HuH-7.5 (cell line): ENCODE data around the gene RPS2.
A peak's percentile ranks its signal among the peaks of the same experiment; 100 is the strongest.
"Not testable (repeated sequence)": the region's sequence is repeated elsewhere in the genome, so short reads cannot be mapped to it uniquely, and the experiment has no call there.

Experiments
- DNase-seq: peaks from one replicate; pipeline ENCODE4 v3.0.0; 2011; ENCODE audit warnings: low spot score

RPS2 gene

DNA sequence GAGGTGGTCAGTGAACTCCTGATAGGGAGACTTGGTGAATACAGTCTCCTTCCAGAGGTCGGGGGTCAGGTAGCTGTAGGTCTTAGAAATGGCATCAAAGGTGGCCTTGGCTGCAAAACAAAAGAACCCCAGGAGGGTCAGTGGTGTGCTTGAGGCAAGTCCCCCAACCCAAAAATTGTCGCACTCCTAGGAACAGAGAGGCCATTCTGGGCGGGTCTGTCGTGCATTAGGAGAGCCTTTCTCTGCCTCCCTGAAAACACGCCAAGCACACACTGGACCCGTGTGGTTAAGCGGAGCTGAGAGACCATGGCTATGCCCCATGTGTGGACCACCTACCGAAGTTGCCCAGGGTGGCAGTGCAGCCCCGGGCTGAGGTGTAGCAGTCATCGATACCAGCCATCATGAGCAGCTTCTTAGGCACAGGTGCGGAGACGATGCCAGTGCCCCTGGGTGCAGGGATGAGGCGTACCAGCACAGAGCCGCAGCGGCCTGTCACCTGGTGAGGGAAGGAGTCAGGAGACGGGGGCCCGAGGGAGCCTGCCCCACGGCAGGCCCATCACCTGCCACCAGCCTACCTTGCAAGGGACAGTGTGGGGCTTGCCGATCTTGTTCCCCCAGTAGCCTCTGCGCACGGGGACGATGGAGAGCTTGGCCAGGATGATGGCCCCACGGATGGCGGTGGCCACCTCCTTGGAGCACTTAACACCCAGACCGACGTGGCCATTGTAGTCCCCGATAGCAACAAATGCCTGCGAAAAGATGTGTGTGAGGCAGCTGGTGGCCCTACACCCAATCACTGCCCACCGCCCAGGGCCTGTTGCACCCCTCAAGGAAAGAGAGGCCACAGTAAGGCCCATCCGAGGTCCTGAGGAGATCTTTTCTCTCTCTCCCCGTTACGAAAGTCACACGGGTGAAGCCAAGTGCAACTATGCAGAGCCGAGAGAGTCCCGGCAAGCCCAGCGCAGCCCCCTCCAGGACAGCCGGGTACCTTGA is 2.2 kb downstream of the RPS2 start:
- not testable (repeated sequence) for DNase-seq

DNA sequence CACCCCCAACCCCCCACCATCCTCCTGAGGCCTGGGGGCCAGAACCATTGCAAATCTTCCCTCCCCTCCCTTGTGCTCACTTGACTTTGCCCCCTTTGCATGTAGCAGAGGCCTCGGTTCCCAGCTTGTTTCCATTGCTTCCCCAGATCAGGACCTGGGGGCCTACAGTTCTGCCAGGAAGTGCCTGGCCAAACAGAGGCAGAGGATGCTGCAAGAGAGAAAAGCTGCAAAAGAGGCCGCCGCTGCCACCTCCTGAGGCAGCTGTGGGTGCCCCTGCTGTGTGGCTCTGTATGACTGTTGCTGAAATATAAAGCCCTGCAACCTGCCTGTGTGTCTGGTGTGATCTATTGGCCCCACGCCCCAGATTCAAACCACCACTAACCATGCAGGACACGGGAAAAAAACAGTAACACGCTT is 3.0 kb downstream of the RPS2 start:
- DNase-seq, result no peak

DNA sequence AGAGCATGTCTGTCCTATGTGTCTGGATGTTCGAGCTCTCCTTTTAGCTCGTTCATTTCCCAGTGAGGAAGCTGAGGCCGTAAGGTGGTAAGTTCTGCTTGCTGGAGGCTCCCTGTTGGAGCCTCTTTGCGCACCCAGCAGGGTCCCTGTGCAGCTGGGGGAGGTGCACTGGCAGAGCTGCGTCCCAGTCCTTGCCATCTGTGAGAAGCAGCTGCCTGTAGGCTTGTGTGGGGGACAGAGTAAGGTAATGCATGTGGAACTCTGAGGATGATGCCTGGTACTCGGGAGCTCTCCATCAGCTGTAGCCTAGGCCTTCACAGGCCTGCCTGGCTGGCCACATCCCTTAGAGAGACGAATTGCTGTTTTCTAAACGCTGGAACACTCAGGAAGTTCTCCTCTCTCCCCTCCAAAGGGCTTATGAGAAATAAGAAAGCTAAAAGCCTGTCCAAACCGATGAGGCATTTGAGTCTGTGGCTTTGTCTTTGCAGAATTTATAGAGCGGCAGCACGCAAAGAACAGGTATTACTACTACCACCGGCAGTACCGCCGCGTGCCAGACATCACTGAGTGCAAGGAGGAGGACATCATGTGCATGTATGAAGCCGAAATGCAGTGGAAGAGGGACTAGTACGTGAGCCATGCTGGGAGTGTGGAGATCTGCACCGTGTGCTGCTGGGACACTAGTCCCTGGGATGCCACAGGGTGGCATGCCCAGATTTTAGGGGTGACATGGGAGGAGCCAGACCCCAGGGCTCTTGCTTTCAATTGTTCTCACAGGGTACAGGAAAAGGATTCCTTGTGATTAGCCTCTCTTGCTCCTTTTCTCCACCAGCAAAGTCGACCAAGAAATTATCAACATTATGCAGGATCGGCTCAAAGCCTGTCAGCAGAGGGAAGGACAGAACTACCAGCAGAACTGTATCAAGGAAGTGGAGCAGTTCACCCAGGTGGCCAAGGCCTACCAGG is 3.7 kb downstream of the RPS2 start:
- no peak for DNase-seq

DNA sequence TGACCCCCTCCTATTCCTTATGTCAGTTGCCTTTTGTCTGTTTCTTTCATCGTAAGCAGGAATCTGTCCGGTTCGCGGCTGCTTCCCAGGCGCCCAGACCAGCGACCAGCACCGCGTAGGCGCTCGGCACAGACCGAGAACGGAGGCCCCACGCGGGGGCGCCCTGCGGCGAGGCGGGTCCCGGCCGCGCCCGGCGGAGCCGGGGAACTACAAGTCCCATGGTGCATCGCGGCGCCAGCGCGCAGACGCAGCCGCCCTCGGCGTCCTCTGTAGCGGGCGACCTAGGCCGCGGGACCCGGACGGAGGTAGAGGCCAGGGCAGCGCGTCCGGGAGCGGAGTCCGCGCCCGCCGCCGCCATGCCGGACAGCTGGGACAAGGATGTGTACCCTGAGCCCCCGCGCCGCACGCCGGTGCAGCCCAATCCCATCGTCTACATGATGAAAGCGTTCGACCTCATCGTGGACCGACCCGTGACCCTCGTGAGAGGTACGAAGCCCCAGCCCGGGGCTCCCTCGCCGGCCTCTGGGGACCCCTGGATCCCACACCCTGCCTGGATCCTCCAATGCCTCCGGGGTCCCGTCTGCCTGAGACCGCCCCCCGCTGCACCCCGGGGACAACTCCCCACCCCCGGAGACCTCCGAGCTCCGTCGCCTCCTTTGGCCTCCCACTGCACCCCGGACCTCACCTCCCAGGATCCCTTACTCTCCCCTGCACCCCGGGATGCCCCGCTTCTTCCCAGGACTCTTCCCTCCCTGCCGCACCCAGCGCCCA is 5.2 kb downstream of the RPS2 start, which contains the start of gene NDUFB10:
Gene NDUFB10, plus strand, starts transcription at position 270 of the 771 bp plus-strand sequence. Its CDS starts 87 bp downstream, at position 357.
- peak; percentile 81 for DNase-seq

DNA sequence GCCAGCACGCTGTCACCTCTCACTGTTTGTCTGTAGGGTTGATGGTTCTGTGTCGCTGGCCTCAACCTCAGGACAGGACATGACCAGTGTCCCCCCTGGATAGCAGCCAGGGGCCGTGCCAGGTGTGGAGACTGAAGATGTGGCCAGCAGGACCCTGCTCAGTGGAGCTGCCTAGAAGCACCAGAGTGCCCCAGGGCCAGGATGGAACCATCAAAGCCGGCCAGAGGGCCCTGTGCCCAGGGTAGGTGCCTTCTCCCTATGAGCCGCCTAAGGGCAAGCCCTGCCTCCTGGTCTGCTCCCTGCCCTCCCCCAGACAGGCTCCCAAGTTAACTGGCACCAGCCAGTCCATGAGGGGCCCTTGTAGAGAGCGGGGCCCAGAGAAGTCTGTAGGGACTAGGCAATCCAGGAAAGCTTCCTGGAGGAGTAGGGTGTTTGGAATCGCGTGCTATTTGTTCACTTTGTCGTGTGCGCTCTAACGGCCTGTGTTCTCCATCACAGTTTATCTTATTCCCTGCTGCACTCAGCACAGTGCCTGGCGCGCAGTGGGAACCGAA is 5.8 kb downstream of the RPS2 start:
- no peak for DNase-seq

DNA sequence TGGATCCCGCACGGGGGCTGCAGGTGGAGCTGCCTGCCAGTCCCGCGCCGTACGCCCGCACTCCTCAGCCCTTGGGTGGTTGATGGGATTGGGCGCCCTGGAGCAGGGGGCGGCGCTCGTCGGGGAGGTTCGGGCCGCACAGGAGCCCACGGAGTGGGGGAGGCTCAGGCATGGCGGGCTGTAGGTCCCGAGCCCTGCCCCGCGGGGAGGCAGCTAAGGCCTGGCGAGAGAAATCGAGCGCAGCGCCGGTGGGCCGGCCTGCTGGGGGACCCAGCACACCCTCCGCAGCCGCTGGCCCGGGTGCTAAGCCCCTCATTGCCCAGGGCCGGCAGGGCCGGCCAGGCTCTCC is 6.5 kb downstream of the RPS2 start:
- not testable (repeated sequence) for DNase-seq

DNA sequence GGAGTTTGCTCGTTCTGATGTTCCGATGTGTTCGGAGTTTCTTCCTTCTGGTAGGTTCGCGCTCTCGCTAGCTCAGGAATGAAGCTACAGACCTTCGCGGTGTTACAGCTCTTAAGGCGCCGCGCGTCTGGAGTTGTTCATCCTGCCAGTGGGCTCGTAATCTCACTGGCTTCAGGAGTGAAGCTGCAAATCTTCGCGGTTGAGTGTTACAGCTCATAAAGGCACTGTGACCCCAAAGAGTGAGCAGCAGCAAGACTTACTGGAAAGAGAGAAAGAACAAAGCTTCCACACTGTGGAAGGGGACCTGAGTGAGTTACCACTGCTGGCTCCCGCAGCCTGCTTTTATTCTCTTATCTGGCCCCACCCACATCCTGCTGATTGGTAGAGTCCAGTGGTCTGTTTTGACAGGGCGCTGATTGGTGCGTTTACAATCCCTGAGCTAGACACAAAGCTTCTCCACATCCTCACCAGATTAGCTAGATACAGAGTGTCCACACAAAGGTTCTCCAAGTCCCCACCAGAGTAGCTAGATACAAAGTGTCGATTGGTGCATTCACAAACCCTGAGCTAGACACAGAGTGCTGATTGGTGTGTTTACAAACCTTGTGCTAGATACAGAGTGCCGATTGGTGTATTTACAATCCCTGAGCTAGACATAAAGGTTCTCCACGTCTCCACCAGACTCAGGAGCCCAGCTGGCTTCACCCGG is 7.0 kb downstream of the RPS2 start:
- DNase-seq, result not testable (repeated sequence)

DNA sequence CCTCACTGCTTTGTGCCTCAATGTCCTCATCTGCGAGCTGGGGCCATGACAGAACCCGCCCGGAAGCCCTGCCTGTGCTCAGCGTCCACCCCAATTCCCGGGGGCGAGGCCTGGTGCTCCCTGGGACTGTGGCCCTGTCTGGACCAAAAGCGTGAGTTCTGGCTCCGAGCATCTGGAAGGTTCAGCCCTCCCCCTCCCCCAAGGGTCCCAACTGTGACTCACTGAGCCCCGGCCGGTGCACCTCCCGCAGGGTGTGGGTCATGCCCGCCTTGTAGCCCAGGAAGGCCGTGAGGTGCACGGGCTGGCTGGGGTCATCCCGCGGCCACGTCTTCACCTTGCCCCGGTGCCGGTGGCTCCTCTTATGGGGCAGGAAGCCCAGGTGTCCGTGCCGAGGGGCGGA is 10.9 kb downstream of the RPS2 start:
- no peak for DNase-seq

DNA sequence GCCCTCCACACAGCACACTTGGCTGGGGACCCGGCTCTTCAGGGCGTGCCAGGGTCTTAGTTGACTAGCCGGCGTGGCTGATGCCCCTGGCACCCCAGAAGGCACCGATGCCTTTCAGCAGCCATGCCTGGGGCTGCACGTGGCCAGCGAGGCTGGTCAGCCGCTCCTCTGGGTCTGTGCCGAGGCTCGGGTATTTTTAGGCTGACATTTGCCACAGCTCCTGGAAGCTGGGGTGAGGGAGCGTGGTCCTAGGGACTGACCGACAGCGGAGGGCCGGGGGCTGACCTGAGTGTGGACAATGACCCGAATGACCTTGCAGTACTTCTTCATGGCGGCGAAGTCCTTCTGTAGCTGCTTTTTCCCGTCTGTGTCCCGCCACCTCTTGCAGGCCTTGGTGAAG is 14.1 kb downstream of the RPS2 start:
- no peak for DNase-seq

DNA sequence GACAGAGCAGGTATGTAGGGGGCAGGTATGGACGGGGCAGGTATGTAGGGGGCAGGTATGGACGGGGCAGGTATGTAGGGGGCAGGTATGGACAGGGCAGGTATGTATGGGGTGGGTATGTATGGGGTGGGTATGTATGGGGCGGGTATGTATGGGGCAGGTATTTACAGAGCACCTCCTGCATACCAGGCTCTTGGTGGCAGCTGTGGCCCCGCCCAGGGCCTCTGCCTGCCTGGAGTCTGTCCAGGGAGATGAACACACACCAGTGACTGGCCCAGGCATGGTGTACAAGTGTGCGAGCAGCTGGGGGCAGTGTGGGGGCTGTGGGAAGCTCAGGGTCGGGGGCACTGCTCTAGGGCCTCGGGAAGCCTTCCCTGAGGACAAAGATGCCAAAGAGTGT is 14.6 kb downstream of the RPS2 start:
- no peak for DNase-seq

DNA sequence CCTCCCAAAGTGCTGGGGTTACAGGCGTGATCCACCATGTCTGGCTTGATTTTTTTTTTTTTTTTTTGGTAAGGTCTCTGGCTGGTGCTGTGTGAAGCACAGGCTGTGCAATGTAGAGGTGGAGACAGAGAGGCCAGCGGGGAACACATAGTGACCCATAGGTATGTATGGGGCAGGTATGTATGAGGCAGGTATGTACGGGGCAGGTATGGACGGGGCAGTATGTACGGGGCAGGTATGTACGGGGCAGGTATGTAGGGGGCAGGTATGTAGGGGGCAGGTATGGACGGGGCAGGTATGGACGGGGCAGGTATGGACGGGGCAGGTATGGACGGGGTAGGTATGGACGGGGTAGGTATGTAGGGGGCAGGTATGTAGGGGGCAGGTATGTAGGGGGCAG is 15.1 kb downstream of the RPS2 start:
- DNase-seq, result no peak

DNA sequence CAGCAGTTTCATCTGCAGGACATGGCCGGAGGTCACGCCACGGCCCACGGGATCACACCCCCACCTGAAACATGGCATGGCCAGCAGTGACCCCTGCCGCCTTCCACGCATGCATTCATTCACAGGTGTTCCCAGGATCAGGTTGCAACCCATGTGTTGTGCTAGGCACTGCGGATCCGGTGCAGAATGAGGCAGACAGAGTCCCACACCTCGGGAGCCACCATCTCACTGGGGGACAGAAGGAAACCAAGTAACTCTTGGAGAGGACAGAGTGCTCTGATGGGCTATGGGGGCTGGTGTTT is 17.3 kb downstream of the RPS2 start:
- DNase-seq, result no peak

DNA sequence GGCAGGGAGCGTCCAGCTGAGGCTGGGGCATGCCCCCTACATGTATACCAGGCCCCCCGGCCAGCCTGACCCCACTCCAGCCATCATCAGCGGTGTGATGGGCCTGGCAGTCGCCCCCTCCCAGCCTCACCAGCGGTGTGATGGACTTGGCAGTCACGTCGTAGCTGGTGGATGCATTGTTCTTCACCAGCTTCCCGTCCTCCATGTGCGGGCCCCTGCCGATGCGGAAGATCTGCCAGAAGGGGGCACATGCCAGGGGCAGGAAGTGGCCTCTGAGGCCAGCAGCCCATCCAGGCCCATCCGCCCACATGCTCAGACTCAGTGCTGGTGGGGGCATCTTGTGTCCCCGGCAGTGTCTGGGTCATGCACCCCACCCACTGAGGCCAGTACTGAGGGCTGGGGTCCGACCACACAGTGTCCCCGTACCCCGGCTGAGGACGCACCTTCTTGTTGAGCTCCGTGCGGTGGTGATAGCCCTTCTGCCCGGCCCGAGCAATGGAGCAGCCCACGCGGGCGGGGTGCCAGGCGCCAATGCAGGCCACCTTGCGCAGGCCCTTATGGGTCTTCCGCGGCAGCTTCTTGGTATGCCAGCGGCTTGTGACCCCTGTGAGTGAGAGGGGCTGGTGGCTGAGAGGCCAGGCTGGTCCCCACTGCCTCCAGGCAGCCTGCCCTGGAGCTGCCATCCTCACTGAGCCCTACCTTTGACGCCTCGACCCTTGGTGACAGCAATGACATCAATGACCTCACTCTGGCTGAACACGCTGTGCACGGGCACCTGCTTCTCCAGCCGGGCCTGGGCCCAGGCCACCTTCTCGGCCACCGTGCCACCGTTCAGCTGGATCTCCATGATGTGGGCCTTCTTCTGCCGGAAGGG is 17.9 kb downstream of the RPS2 start:
- no peak for DNase-seq

DNA sequence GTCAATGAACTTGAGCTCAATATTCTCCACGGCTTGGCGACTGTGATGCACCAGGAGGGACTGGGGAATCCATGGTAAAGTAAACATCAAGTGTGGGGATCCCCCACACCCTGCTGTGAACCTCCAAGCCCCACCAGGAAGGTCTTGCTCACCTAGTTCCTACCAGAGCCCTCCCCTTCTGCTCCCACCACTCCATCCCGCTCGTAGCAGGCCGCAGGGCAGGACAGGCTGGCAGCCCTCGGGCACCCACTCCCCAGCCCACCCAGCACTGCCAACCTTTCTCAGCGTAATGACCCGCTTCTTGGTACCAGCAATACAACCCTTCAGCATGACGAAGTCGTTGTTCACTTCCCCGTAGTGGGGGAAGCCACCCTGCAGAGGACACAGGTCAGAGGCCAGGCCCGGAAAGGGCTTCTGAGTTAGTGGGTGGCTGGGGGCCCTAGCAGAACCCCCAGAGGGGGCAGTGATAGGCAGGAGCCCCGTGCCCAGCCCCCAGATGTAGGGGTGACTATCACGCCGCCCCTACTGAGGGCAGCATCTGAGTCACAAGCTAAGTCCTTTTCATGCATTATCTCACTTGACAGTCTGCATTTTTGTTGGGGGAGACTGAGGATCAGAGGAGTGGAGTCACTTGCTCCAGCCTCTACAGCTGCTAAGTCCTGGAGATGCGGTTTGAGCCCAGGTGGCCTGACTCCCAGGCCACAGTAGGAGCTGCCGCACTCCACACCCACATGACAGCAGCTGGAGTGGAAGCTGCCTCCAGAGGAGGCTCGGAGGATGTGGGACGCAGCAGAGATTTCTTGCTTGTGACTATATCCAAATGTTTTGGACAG is 18.9 kb downstream of the RPS2 start:
- DNase-seq, result no peak

DNA sequence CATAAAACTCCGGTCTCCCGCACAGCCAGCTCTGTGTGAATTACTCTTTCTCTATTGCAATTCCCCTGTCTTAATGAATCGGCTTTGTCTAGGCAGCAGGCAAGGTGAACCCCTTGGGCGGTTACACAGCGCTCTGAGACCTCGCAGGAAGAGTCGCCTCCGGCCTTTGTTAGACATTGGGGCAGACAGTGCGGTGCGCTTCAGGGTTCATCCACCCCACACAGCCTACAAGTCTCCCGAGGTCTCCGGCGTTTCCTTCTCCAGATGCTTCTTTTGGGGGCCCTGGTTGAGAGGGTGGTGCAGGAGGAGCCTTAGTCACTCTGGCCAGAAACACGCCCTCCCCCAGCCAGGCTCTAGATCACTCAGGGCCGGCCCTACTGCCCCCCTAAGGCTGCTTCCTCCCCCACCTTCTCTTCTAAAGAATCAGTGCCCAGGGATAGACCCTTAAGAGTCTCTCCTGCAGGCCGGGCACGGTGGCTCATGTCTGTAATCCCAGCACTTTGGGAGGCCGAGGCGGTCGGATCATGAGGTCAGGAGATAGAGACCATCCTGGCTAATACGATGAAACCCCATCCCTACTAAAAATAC is 19.9 kb downstream of the RPS2 start:
- DNase-seq, result no peak

DNA sequence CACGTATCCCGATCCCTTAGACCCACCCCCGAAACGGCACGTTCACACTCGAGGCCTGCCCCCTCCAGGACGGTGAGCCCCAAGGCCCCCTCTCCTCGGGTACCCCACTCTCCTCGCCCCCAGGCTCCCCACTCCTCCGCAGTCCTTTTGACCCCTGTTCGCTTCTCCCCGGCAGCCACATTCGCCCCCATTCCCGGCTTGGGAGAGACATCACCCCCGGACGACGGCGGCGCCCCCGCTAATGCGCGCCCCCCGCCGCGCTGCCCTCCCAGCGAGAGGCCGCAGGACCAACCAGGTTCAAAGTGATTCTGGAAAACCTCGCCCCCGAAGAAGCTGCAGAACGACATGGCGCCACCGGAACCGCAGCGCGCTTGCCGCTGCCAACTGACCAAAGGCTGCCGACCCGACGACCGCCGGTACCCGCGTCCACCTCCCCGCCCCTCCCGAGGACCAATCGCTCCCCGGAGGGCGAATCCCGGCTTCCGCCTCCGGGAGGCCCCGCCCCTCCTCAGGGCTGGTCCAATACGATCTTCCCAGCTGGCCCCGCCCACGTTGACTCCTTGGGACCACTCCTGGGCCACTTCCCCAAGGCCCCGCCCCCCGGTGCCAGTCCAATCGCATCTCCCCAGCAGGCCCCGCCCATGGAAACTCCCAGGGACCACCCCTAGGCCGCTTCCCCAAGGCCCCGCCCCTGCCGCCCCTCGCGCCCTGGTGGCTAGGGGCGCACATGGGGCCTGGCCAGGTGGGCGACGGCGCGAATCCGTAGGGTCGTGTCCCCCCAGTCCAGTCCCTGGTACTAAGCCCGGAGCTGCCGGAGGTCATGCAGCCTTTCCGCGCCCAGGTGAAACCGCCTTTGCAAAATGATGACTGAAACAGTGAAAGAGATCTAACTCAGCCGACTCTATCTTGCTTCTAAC is 21.6 kb downstream of the RPS2 start, which contains the start of gene MSRB1:
Gene MSRB1, minus strand, starts transcription at position 390 of the 917 bp plus-strand sequence. Its CDS starts 43 bp downstream, at position 347.
- peak; percentile 95 for DNase-seq

DNA sequence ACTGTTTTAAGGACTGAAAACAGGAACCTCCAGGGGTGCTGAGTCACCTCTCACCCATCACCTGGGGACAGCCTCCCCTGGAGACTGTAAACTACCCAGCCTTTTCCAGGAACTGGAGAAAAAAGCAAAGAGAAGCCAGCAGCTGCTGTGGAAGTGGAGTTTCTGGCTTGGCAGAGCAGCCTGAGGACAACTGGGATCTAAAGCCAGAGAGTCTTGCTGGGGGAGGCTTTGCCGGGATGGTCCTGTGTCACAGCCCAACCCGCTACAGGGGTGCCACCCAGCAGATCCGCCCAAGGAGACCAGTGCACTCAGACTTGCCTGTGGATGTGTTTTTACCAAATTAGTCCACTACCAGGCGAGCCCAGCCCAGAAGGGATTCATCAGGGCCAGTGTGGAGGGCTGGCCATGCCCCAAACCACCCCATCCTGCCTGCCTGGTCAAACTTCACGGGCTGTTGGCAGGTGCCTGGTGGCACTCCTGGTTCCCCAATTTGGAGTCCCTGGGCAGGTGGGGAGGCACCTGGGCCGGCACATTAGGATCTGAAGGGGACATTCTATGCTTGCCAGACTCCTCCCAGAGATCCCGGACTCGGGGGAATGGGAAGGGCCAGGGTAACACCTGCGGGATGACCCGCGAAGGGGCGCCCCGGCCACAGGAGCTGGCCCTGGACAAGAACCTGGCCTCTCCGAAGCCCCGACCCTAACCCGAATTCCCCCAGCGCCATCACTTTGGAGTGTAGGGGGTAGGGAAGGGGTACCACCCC is 22.4 kb downstream of the RPS2 start:
- no peak for DNase-seq
